Smooth muscle cell (in vitro differentiated cells): Measurements from ENCODE around the gene PGLYRP4. TPM values are rescaled to one million over a fixed set of nuclear protein-coding genes. Genes with fewer than 3 reads are reported as not detected.

ENCODE experiments used
- DNase-seq: peaks from one replicate; lab custom pipeline; 2025; ENCODE audit not compliant: unreplicated experiment; lab: John Stamatoyannopoulos, UW
- H2AFZ ChIP-seq: fragments of 200-600 bp; sonication (generic); 2 replicates; pipeline ENCODE4 v1.6.0; 2016; ENCODE audit warnings: antibody characterized with exemption, low read depth, mild to moderate bottlenecking
- H3F3A ChIP-seq: fragments of 200-600 bp; sonication (generic); 2 replicates; pipeline ENCODE4 v1.6.0; 2017; ENCODE audit warnings: antibody characterized with exemption, low read depth
- H3K27ac ChIP-seq: fragments of 200-600 bp; sonication (generic); 2 replicates; pipeline ENCODE4 v1.5.1; 2016; ENCODE audit warnings: low read depth, mild to moderate bottlenecking
- H3K27me3 ChIP-seq: fragments of 200-600 bp; sonication (generic); 2 replicates; pipeline ENCODE4 v1.6.1; 2016; ENCODE audit warnings: low read depth, mild to moderate bottlenecking
- H3K36me3 ChIP-seq: fragments of 200-600 bp; sonication (generic); 2 replicates; pipeline ENCODE4 v1.5.1; 2016; ENCODE audit warnings: low read depth
- H3K4me1 ChIP-seq: fragments of 200-600 bp; sonication (generic); 2 replicates; pipeline ENCODE4 v1.5.1; 2016; ENCODE audit warnings: low read depth
- H3K4me2 ChIP-seq: fragments of 200-600 bp; sonication (generic); 2 replicates; pipeline ENCODE4 v1.6.0; 2016; ENCODE audit warnings: mild to moderate bottlenecking
- H3K4me3 ChIP-seq: fragments of 200-600 bp; sonication (generic); 2 replicates; pipeline ENCODE4 v1.5.1; 2016; ENCODE audit warnings: mild to moderate bottlenecking
- H3K79me2 ChIP-seq: fragments of 200-600 bp; sonication (generic); 2 replicates; pipeline ENCODE4 v1.6.0; 2016; ENCODE audit warnings: low read depth, mild to moderate bottlenecking
- H3K9ac ChIP-seq: fragments of 200-600 bp; sonication (generic); 2 replicates; pipeline ENCODE4 v1.6.0; 2016; ENCODE audit warnings: low read depth
- H3K9me3 ChIP-seq: fragments of 200-600 bp; sonication (generic); replicated peaks from 2 replicates; pipeline ENCODE4 v1.5.1; 2016; ENCODE audit warnings: low read depth
- H4K20me1 ChIP-seq: fragments of 200-600 bp; sonication (generic); 2 replicates; pipeline ENCODE4 v1.6.0; 2016; ENCODE audit warnings: low read depth
- CTCF ChIP-seq: fragments of 200-600 bp; sonication (generic); IDR thresholded peaks from 2 replicates; pipeline ENCODE4 v1.5.1; 2017; ENCODE audit warnings: borderline replicate concordance, mild to moderate bottlenecking, antibody characterized with exemption; ENCODE audit not compliant: insufficient read depth, poor library complexity, severe bottlenecking
- WGBS: methylation state at CpG from one replicate; pipeline ENCODE4 v1.1.7; 2016; ENCODE audit warnings: low lambda C conversion rate; 5-methylcytosine and 5-hydroxymethylcytosine counted together
- polyA plus RNA-seq: library from polyadenylated mRNA; unstranded; fragments of >200 nt; fragmentation: Nextera tagmentation; extraction: Ambion mirVana; gene quantifications from 2 replicates; pipeline ENCODE4 v1.2.1, GENCODE V29; 2016
- total RNA-seq: library from RNA; depleted of rRNA; stranded (reverse); fragments of >200 nt; gene quantifications from 2 replicates; pipeline ENCODE4 v1.2.3, GENCODE V29; 2014

Gene PGLYRP4
- total and polyA plus RNA-seq, 2 experiments from 2014 or later: 0.43 to 0.54 TPM

- H3K36me3 ChIP-seq: no peaks in the 10 kb centered on the region
- H3K27ac ChIP-seq: no peak overlapping the region
- no peak overlapping the region for H3K4me3 ChIP-seq
- H2AFZ ChIP-seq: no peak overlapping the region
- no peak for DNase-seq
- no peaks in the 10 kb centered on the region for H3K9me3 ChIP-seq
- no peak overlapping the region for H3K4me2 ChIP-seq
- H3K79me2 ChIP-seq: no peaks in the 10 kb centered on the region
- no peak for TF ChIP-seq CTCF
- WGBS: 78% methylated on average over 8 of the region's 8 CpGs
- H3F3A ChIP-seq: no peaks in the 10 kb centered on the region
- H3K27me3 ChIP-seq: no peaks in the 10 kb centered on the region
- no peak overlapping the region for H3K9ac ChIP-seq
- H4K20me1 ChIP-seq: no peaks in the 10 kb centered on the region
- H3K4me1 ChIP-seq: no peaks in the 10 kb centered on the region
These were observed 10.4 kb downstream of the PGLYRP4 start for GRCh38 chr1:153337980-153338853.

- H3K9me3 ChIP-seq: no peaks in the 10 kb centered on the region
- no peak for DNase-seq
- no peak overlapping the region for H3K9ac ChIP-seq
- H3K4me1 ChIP-seq: no peaks in the 10 kb centered on the region
- H3K4me2 ChIP-seq: no peak overlapping the region
- H3K27me3 ChIP-seq: no peaks in the 10 kb centered on the region
- H3K27ac ChIP-seq: no peak overlapping the region
- no peaks in the 10 kb centered on the region for H3F3A ChIP-seq
- no peak for TF ChIP-seq CTCF
- no peak overlapping the region for H3K4me3 ChIP-seq
- H3K79me2 ChIP-seq: no peaks in the 10 kb centered on the region
- H3K36me3 ChIP-seq: no peaks in the 10 kb centered on the region
- H2AFZ ChIP-seq: no peak overlapping the region
- no peaks in the 10 kb centered on the region for H4K20me1 ChIP-seq
These were observed 12.0 kb downstream of the PGLYRP4 start for GRCh38 chr1:153336650-153337049.

- Histone ChIP-seq H3K36me3 (no peaks in the 10 kb centered on the region), H3K79me2 (no peaks in the 10 kb centered on the region), H3K4me2 (no peak overlapping the region), H3K9me3 (no peaks in the 10 kb centered on the region), H2AFZ (no peak overlapping the region), H3K4me1 (no peaks in the 10 kb centered on the region), H3K27ac (no peak overlapping the region), H3K4me3 (no peak overlapping the region), H4K20me1 (no peaks in the 10 kb centered on the region), H3K27me3 (no peaks in the 10 kb centered on the region), H3F3A (no peaks in the 10 kb centered on the region), H3K9ac (no peak overlapping the region)
- no peak for TF ChIP-seq CTCF
- 86% methylated on average over 1 of the region's 1 CpG for WGBS
- no peak for DNase-seq
These were observed 14.7 kb downstream of the PGLYRP4 start for GRCh38 chr1:153333902-153334301.

- Histone ChIP-seq H3K9me3 (peaks cover 4% of the 10 kb centered on the region), H3K27ac (no peak overlapping the region), H3K9ac (no peak overlapping the region), H3K4me2 (no peak overlapping the region), H3K79me2 (no peaks in the 10 kb centered on the region), H3K4me3 (no peak overlapping the region), H3K4me1 (no peaks in the 10 kb centered on the region), H4K20me1 (no peaks in the 10 kb centered on the region), H3F3A (no peaks in the 10 kb centered on the region), H3K36me3 (no peaks in the 10 kb centered on the region), H3K27me3 (no peaks in the 10 kb centered on the region), H2AFZ (no peak overlapping the region)
- no peak for DNase-seq
- TF ChIP-seq CTCF: no peak
These were observed 23.7 kb downstream of the PGLYRP4 start for GRCh38 chr1:153324912-153325311.
